HepG2 (cell line): Measurements from ENCODE around the gene ANK3. TPM values are rescaled to one million over a fixed set of nuclear protein-coding genes. Genes with fewer than 3 reads are reported as not detected.

Source experiments
- ATAC-seq: fragments of 200-7000 bp; cut with Tn5 transposase; 3 replicates; pipeline ENCODE4 v1.9.1; 2020; ENCODE audit warnings: mild to moderate bottlenecking, moderate library complexity
- BruUV-seq: library from RNA; stranded (reverse); fragments of 400-500 nt; replicated peaks from 2 replicates; lab custom pipeline; 2021; lab: Mats Ljungman, UMichigan
- CTCF ChIA-PET: fragments of 300-600 bp; formaldehyde crosslinking; extraction: SDS; loops from one replicate; lab custom pipeline; 2021; ENCODE audit warnings: low total read pairs, inconsistent platforms, low intra/inter-chr PET ratio; lab: Yijun Ruan, JAX
- POLR2A ChIA-PET: fragments of 350-600 bp; sonication (Branson Sonifier 250); formaldehyde crosslinking; loops from one replicate; lab custom pipeline; 2020; ENCODE audit warnings: antibody characterized with exemption, inconsistent platforms; lab: Yijun Ruan, JAX
- DNase-seq: peaks from one replicate; pipeline ENCODE4 v3.0.0-alpha.2; 2015; ENCODE audit warnings: low spot score
- FAIRE-seq: peaks from 3 replicates; lab custom pipeline; 2011; peaks lifted over from hg19 to GRCh38; lab: Jason Lieb, UNC
- H2AFZ ChIP-seq: one replicate; pipeline ENCODE4 v1.6.1; 2011; ENCODE audit warnings: low read length, inconsistent platforms
- H3K27ac ChIP-seq: fragments of 300-600 bp; 3 replicates; pipeline ENCODE4 v1.8.0; 2011; ENCODE audit warnings: mixed run types, mild to moderate bottlenecking, mixed read lengths, low read length, inconsistent platforms; ENCODE audit not compliant: insufficient read depth; ENCODE audit errors: extremely low read length
- H3K27me3 ChIP-seq, 2 experiments: fragments of 200-600 bp in 1 of 2; 2 replicates in 1 of 2; 3 replicates in 1 of 2; pipeline versions ENCODE4 v1.6.0 to v1.8.0; 2011; ENCODE audit warnings: low read length in 2 of 2, mild to moderate bottlenecking in 2 of 2, moderate library complexity in 2 of 2, inconsistent platforms in 1 of 2; ENCODE audit not compliant: insufficient read depth in 2 of 2, control insufficient read depth in 1 of 2
- H3K36me3 ChIP-seq, 2 experiments: fragments of 200-600 bp in 1 of 2; replicated peaks in 1 of 2; 2 replicates in 1 of 2; 3 replicates in 1 of 2; pipeline versions ENCODE4 v1.5.1 to v1.8.0; 2011; ENCODE audit warnings: low read length in 2 of 2, inconsistent platforms in 1 of 2; ENCODE audit not compliant: insufficient read depth in 2 of 2, control insufficient read depth in 1 of 2
- H3K4me1 ChIP-seq: 2 replicates; pipeline ENCODE4 v1.5.1; 2012; ENCODE audit warnings: low read length, inconsistent platforms; ENCODE audit not compliant: insufficient read depth
- H3K4me2 ChIP-seq: 2 replicates; pipeline ENCODE4 v1.6.0; 2011; ENCODE audit warnings: low read depth, low read length, inconsistent platforms
- H3K4me3 ChIP-seq, 3 experiments: fragments of 200-600 bp in 1 of 3; sonication (generic), shearing (Covaris generic) in 1 of 3; replicated peaks in 1 of 3; 2 replicates each; pipeline ENCODE4 v1.5.1; 2011 to 2016; ENCODE audit warnings: low read length in 3 of 3, inconsistent platforms in 2 of 3, low read depth in 2 of 3, mild to moderate bottlenecking in 2 of 3, control low read depth in 1 of 3, mixed read lengths in 1 of 3; ENCODE audit not compliant: insufficient read depth in 1 of 3
- H3K79me2 ChIP-seq: one replicate; pipeline ENCODE4 v1.6.1; 2011; ENCODE audit warnings: low read length, inconsistent platforms; ENCODE audit not compliant: insufficient read depth
- H3K9ac ChIP-seq: 2 replicates; pipeline ENCODE4 v1.6.0; 2011; ENCODE audit warnings: mild to moderate bottlenecking, low read depth, low read length, inconsistent platforms; ENCODE audit not compliant: insufficient read depth
- H3K9me3 ChIP-seq: 2 replicates; pipeline ENCODE4 v1.5.1; 2012; ENCODE audit warnings: mild to moderate bottlenecking, low read length
- H4K20me1 ChIP-seq: 2 replicates; pipeline ENCODE4 v1.6.0; 2011; ENCODE audit warnings: inconsistent platforms, mild to moderate bottlenecking, low read length, moderate library complexity; ENCODE audit not compliant: insufficient read depth
- ARNTL ChIP-seq: sonication (generic); formaldehyde crosslinking; IDR thresholded peaks from 2 replicates; pipeline ENCODE4 v1.4.0; 2020; ENCODE audit warnings: mild to moderate bottlenecking, missing genetic modification reagents
- BRCA1 ChIP-seq: sonication (generic); formaldehyde crosslinking; IDR thresholded peaks from 2 replicates; pipeline ENCODE4 v1.4.0; 2020; ENCODE audit warnings: missing genetic modification reagents
- FOSL1 ChIP-seq: sonication (generic); formaldehyde crosslinking; IDR thresholded peaks from 2 replicates; pipeline ENCODE4 v1.9.0; 2021; ENCODE audit warnings: missing genetic modification reagents, borderline replicate concordance
- IKZF1 ChIP-seq: fragments of 450-650 bp; IDR thresholded peaks from 2 replicates; pipeline ENCODE4 v1.7.1; 2016
- MED8 ChIP-seq: sonication (generic); formaldehyde crosslinking; IDR thresholded peaks from 2 replicates; pipeline ENCODE4 v1.8.1; 2023; ENCODE audit warnings: mild to moderate bottlenecking, missing genetic modification reagents; ENCODE audit not compliant: insufficient replicate concordance
- NFE2 ChIP-seq: sonication (generic); formaldehyde crosslinking; IDR thresholded peaks from 2 replicates; pipeline ENCODE4 v1.4.0; 2020; ENCODE audit warnings: missing genetic modification reagents
- SAFB2 ChIP-seq: sonication (generic); formaldehyde crosslinking; IDR thresholded peaks from 2 replicates; pipeline ENCODE4 v1.5.1; 2020; ENCODE audit warnings: missing genetic modification reagents, low read depth, mild to moderate bottlenecking, borderline replicate concordance
- SMAD1 ChIP-seq: sonication (generic); formaldehyde crosslinking; IDR thresholded peaks from 2 replicates; pipeline ENCODE4 v1.4.0; 2020; ENCODE audit warnings: missing genetic modification reagents, low read depth, mild to moderate bottlenecking, borderline replicate concordance
- SNRNP70 ChIP-seq: fragments of 200-400 bp; formaldehyde crosslinking; IDR thresholded peaks from 2 replicates; pipeline ENCODE4 v1.6.1; 2017; ENCODE audit warnings: mild to moderate bottlenecking, low read depth, low read length, moderate library complexity
- SP1 ChIP-seq, 2 experiments: fragments of 450-650 bp in 1 of 2; sonication (generic) in 1 of 2; formaldehyde crosslinking in 1 of 2; IDR thresholded peaks; 2 replicates each; pipeline versions ENCODE4 v1.4.0 to v1.6.1; 2016 to 2020; ENCODE audit warnings: missing genetic modification reagents in 1 of 2
- U2AF1 ChIP-seq: fragments of 200-400 bp; formaldehyde crosslinking; optimal IDR thresholded peaks from 2 replicates; pipeline ENCODE3; 2017; ENCODE audit warnings: mild to moderate bottlenecking, low read depth, low read length
- ZNF101 ChIP-seq: sonication (generic); formaldehyde crosslinking; IDR thresholded peaks from 2 replicates; pipeline ENCODE4 v1.4.0; 2020; ENCODE audit warnings: mild to moderate bottlenecking, low read depth, missing genetic modification reagents, borderline replicate concordance
- ZNF124 ChIP-seq: sonication (generic); formaldehyde crosslinking; IDR thresholded peaks from 2 replicates; pipeline ENCODE4 v1.4.0; 2020; ENCODE audit warnings: missing genetic modification reagents
- ZNF143 ChIP-seq: sonication (generic); formaldehyde crosslinking; IDR thresholded peaks from 2 replicates; pipeline ENCODE4 v1.4.0; 2020; ENCODE audit warnings: missing genetic modification reagents
- ZNF333 ChIP-seq: sonication (generic); formaldehyde crosslinking; IDR thresholded peaks from 2 replicates; pipeline ENCODE4 v1.4.0; 2020; ENCODE audit warnings: mild to moderate bottlenecking, missing genetic modification reagents, borderline replicate concordance
- ZNF691 ChIP-seq: sonication (generic); formaldehyde crosslinking; IDR thresholded peaks from 2 replicates; pipeline ENCODE4 v1.4.0; 2020; ENCODE audit warnings: missing genetic modification reagents, low read depth, mild to moderate bottlenecking, borderline replicate concordance
- ZZZ3 ChIP-seq: sonication (generic); formaldehyde crosslinking; IDR thresholded peaks from 2 replicates; pipeline ENCODE4 v1.4.0; 2020; ENCODE audit warnings: missing genetic modification reagents, mild to moderate bottlenecking, borderline replicate concordance
- WGBS: methylation state at CpG from one replicate; pipeline ENCODE4 v1.1.6; 2017; ENCODE audit warnings: low lambda C conversion rate; 5-methylcytosine and 5-hydroxymethylcytosine counted together
- in situ Hi-C: cut with HindIII; loops from 2 replicates; pipeline ENCODE4 v1.10.0; 2017; ENCODE audit warnings: low pct_unique_long_range_greater_than_20kb; ENCODE audit not compliant: extremely low pct_ligation_motif_present
- intact Hi-C: fragments of 100-400 bp; cut with micrococcal nuclease; formaldehyde crosslinking; loops from one replicate; pipeline ENCODE4 v1.10.0; 2022; ENCODE audit not compliant: unreplicated experiment
- polyA plus RNA-seq, 8 experiments: library from polyadenylated mRNA; depleted of rRNA in 3 of 8; stranded (reverse) in 7 of 8; unstranded in 1 of 8; fragments of >200 nt; fragmentation: Illumina TruSeq in 4 of 8; extraction: Trizol in 4 of 8; gene quantifications; 2 replicates each; pipeline versions ENCODE4 v1.2.1 to v1.2.3, GENCODE V29; 2011 to 2016; ENCODE audit warnings: low read depth in 4 of 8, missing spikeins in 1 of 8, mixed read lengths in 1 of 8; ENCODE audit not compliant: insufficient read depth in 1 of 8
- total RNA-seq, 5 experiments: library from RNA; depleted of rRNA; stranded (reverse); fragments of >200 nt; fragmentation: Illumina TruSeq; extraction: Trizol; gene quantifications; 2 replicates each; pipeline ENCODE4 v1.2.3, GENCODE V29; 2016; ENCODE audit warnings: low read depth in 1 of 5

Gene ANK3
- total and polyA plus RNA-seq, 2 of the 13 experiments (the other 11 are each of a cell fraction or from before 2014, with no cell fraction given) = not detected

DNA sequence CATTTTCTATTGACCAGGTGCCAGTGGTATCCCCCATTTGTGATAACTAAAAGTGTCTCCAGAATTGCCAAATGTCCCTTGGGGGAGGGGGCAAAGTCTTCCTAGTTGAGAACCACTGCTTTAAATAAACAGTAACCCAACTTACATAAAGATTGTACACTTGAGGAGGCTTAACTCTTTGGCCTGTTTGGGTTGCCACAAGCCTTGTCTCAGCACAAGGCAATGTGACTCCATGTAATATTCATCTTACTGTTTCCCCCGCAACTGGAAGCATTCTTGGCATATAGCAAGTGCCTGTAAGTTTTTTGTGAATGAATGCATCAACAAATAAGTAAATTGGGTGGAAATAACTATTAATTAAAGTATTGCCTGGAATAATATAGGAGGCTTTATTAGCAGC, 108.3 kb downstream of the ANK3 start:
- H3K4me1 ChIP-seq = peaks cover 12% of the 10 kb centered on the region
- H3K27me3 ChIP-seq = peaks cover 0 to 6% of the 10 kb centered on the region in 2 experiments; a peak in 1 of 5 replicates
- no peak overlapping the region for H2AFZ ChIP-seq
- peaks cover 2% of the 10 kb centered on the region; the same call in 1 of the 2 replicates for H4K20me1 ChIP-seq
- ChIA-PET POLR2A (no interaction called here), CTCF (no interaction called here)
- WGBS = 0% methylated on average over 1 of the region's 1 CpG
- no peaks in the 10 kb centered on the region for H3K36me3 ChIP-seq
- no peak overlapping the region for H3K27ac ChIP-seq
- intact Hi-C loops = no loop called here
- no peak for FAIRE-seq
- in situ Hi-C loops = no loop called here
- H3K4me2 ChIP-seq = no peak overlapping the region
- no peaks in the 10 kb centered on the region for H3K9me3 ChIP-seq
- H3K9ac ChIP-seq = no peak overlapping the region
- BruUV-seq = no TSS peak
- no peak overlapping the region for H3K4me3 ChIP-seq
- TF ChIP-seq FOSL1 (no peak), ARNTL (CRISPR knock-in tag) (no peak), ZNF101 (no peak), ZNF124 (no peak), ZNF333 (CRISPR knock-in tag) (no peak), ZZZ3 (CRISPR knock-in tag) (no peak), U2AF1 (no peak), IKZF1 (no peak), ZNF143 (CRISPR knock-in tag) (no peak), NFE2 (CRISPR knock-in tag) (no peak), SNRNP70 (no peak), MED8 (CRISPR knock-in tag) (no peak), ZNF691 (no peak), BRCA1 (CRISPR knock-in tag) (no peak), SP1 (IDR thresholded peaks at IDR 0.05) (no peak), SP1 (CRISPR knock-in tag; IDR thresholded peaks at IDR 0.05) (no peak), SAFB2 (CRISPR knock-in tag) (no peak), SMAD1 (CRISPR knock-in tag) (no peak)
- no peaks in the 10 kb centered on the region for H3K79me2 ChIP-seq
- no peak for DNase-seq
- no peak for ATAC-seq
